ENCODE results near the gene TBL1XR1.

The TBL1XR1 gene

GRCh38 chr3:176994891-176995781, 202.1 kb downstream of the TBL1XR1 start:
- TF ChIP-seq POLR2AphosphoS5 (IDR thresholded peaks at IDR 0.05; ENCODE audit: low read depth, low read length) (no peak), TAF1 (IDR thresholded peaks at IDR 0.05; ENCODE audit: borderline replicate concordance, insufficient read depth, low read length) (no peak), FOXP2 (optimal IDR thresholded peaks at IDR 0.05; ENCODE audit: borderline replicate concordance, extremely low read depth, extremely low read length, insufficient read depth) (no peak), REST (IDR thresholded peaks at IDR 0.05; ENCODE audit: insufficient read depth in 1 of 2, low read depth in 2 of 2, low read length in 2 of 2) (no peak), SIN3A (IDR thresholded peaks at IDR 0.05; ENCODE audit: borderline replicate concordance, insufficient read depth, low read length) (no peak)

- TF ChIP-seq FOXP2 (optimal IDR thresholded peaks at IDR 0.05; ENCODE audit: borderline replicate concordance, extremely low read depth, extremely low read length, insufficient read depth), result no peak
- TF ChIP-seq POLR2AphosphoS5 (IDR thresholded peaks at IDR 0.05; ENCODE audit: low read depth, low read length), result no peak
- no peak for TF ChIP-seq REST (IDR thresholded peaks at IDR 0.05; ENCODE audit: insufficient read depth in 1 of 2, low read depth in 2 of 2, low read length in 2 of 2)
- TF ChIP-seq TAF1 (IDR thresholded peaks at IDR 0.05; ENCODE audit: borderline replicate concordance, insufficient read depth, low read length), result no peak
- TF ChIP-seq SIN3A (IDR thresholded peaks at IDR 0.05; ENCODE audit: borderline replicate concordance, insufficient read depth, low read length), result no peak
Observed at GRCh38 chr3:176994393-176994792, 202.9 kb downstream of the TBL1XR1 start.

- TF ChIP-seq TAF1 (IDR thresholded peaks at IDR 0.05; ENCODE audit: borderline replicate concordance, insufficient read depth, low read length) (no peak), SIN3A (IDR thresholded peaks at IDR 0.05; ENCODE audit: borderline replicate concordance, insufficient read depth, low read length) (no peak), POLR2AphosphoS5 (IDR thresholded peaks at IDR 0.05; ENCODE audit: low read depth, low read length) (no peak), FOXP2 (optimal IDR thresholded peaks at IDR 0.05; ENCODE audit: borderline replicate concordance, extremely low read depth, extremely low read length, insufficient read depth) (no peak), REST (IDR thresholded peaks at IDR 0.05; ENCODE audit: insufficient read depth in 1 of 2, low read depth in 2 of 2, low read length in 2 of 2) (no peak)
Observed at GRCh38 chr3:176992978-176993377, 204.3 kb downstream of the TBL1XR1 start.

- TF ChIP-seq SIN3A (IDR thresholded peaks at IDR 0.05; ENCODE audit: borderline replicate concordance, insufficient read depth, low read length), result no peak
- TF ChIP-seq TAF1 (IDR thresholded peaks at IDR 0.05; ENCODE audit: borderline replicate concordance, insufficient read depth, low read length), result no peak
- no peak for TF ChIP-seq POLR2AphosphoS5 (IDR thresholded peaks at IDR 0.05; ENCODE audit: low read depth, low read length)
- no peak for TF ChIP-seq REST (IDR thresholded peaks at IDR 0.05; ENCODE audit: insufficient read depth in 1 of 2, low read depth in 2 of 2, low read length in 2 of 2)
- TF ChIP-seq FOXP2 (optimal IDR thresholded peaks at IDR 0.05; ENCODE audit: borderline replicate concordance, extremely low read depth, extremely low read length, insufficient read depth), result no peak
Observed at GRCh38 chr3:176992565-176992964, 204.7 kb downstream of the TBL1XR1 start.

Data from PFSK-1 (cell line).